ENCODE results near the gene COG3. TPM values are rescaled to one million over a fixed set of nuclear protein-coding genes. Genes with fewer than 3 reads are reported as not detected.

Gene COG3
- total RNA-seq, 4 donors from 2014 or later = 31.9 to 41.9 (median 33.4) TPM

DNA sequence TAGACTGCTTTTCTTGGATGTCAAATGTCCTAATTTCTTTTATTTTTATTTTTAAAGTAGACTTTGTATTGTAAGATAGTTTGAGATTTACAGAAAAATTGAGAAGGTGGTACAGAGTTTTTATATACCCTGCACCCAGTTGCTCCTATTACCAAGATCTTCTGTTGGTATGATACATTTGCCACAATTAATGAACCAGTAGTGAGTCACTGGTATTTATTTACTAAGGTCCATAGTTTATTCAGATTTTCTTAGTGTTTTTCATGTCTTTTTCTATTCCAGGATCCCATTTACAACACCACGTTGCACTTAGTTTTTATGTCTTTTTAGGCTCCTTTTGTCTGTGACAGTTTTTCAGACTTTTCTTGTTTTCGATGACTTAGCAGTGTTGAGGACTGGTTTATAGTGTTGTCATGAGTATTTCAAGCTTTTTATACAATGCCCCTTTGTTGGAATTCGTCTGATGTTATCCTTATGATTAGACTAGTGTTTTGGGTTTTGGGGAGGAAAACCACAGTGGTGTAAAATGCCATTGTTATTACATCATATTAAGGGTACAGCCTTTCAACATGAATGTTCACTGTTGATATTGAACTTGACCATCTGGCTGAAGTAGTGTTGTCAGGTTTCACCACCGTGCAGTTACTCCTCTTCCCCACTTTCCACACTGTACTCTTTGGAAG is 35.9 kb downstream of the COG3 start:
- TF ChIP-seq, protein P1, sequence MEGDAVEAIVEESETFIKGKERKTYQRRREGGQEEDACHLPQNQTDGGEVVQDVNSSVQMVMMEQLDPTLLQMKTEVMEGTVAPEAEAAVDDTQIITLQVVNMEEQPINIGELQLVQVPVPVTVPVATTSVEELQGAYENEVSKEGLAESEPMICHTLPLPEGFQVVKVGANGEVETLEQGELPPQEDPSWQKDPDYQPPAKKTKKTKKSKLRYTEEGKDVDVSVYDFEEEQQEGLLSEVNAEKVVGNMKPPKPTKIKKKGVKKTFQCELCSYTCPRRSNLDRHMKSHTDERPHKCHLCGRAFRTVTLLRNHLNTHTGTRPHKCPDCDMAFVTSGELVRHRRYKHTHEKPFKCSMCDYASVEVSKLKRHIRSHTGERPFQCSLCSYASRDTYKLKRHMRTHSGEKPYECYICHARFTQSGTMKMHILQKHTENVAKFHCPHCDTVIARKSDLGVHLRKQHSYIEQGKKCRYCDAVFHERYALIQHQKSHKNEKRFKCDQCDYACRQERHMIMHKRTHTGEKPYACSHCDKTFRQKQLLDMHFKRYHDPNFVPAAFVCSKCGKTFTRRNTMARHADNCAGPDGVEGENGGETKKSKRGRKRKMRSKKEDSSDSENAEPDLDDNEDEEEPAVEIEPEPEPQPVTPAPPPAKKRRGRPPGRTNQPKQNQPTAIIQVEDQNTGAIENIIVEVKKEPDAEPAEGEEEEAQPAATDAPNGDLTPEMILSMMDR (IDR thresholded peaks at IDR 0.05) = no peak
- intact Hi-C loops (cut with DNase I; ENCODE audit: low total_unique reads) = no loop called here
- WGBS, 2 donors = 63 to 64% methylated on average over 4 of the region's 4 CpGs
- H3K4me3 ChIP-seq (ENCODE audit: low read depth, poor library complexity, severe bottlenecking) = no peak overlapping the region
- DNase-seq (ENCODE audit: low spot score in 2 of 2) = no peak

DNA sequence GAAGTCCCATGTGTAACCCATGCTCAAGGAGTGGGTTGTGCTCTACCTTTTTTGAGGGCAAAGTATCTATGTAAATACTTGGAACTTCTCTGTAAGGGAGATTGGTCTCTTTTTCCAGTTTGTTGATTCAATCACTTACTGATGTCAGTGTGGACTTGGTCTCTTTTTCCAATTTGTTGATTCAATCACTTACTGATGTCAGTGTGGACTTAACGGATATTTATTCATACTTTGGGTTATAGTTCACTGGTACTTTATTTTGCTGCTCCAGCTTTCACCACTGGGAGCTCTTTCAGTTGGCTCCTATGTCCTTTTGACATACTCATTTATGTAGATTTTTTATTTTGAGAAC is 36.4 kb downstream of the COG3 start:
- H3K4me3 ChIP-seq (ENCODE audit: low read depth, poor library complexity, severe bottlenecking) = no peak overlapping the region
- whole genome bisulfite sequencing, 2 donors = 91 to 94% methylated on average over 1 of the region's 1 CpG
- no peak for TF ChIP-seq POLR2A (IDR thresholded peaks at IDR 0.05)
- TF ChIP-seq, protein P1 (IDR thresholded peaks at IDR 0.05) = no peak
- no peak for DNase-seq (ENCODE audit: low spot score in 2 of 2)
- intact Hi-C loops (cut with DNase I; ENCODE audit: low total_unique reads) = no loop called here

DNA sequence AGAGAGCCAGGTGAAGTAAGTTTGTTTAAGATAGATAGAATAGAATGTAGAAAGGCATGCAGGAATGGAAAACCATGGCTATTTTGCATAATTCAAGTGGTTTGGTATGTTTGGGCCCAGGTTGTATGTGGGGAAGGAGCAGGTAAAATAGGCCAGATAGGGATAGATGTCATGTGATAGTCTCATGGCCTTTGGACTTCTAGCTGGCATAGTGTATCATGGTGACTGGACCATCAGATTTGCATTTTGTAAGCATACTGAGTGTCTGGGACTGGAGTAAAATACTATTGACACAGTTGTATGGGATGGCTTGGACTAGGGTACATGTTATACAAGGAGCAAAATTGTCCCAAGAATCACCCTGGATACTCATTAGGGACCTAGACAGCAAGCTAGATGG is 38.9 kb downstream of the COG3 start:
- TF ChIP-seq, protein P1 (IDR thresholded peaks at IDR 0.05) = no peak
- TF ChIP-seq POLR2A (IDR thresholded peaks at IDR 0.05) = no peak
- DNase-seq (ENCODE audit: low spot score in 2 of 2) = no peak
- intact Hi-C loops (cut with DNase I; ENCODE audit: low total_unique reads) = no loop called here
- H3K4me3 ChIP-seq (ENCODE audit: low read depth, poor library complexity, severe bottlenecking) = no peak overlapping the region

DNA sequence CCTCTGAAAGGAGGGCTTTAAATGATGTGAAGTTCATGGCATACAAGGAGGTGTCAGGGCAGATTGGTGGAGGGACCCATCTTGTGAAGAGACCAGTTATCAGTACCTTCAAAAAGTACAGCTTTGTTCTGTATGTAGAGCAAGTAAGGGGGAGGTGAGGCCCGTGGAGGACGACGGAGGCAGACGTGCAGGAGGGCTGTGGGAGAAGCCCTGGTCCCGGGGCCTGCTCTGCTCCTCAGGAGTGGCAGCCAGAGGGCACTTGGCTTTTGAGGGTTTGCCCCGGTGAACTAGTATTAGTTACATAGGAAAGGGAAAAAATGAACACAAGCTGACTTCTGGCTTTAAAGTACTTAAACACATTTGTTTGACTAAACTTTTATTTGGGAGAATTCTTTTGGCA is 42.1 kb downstream of the COG3 start:
- DNase-seq (ENCODE audit: low spot score in 2 of 2) = no peak
- WGBS, 2 donors = 87 to 92% methylated on average over 6 of the region's 6 CpGs
- intact Hi-C loops (cut with DNase I; ENCODE audit: low total_unique reads) = no loop called here
- TF ChIP-seq, protein P1 (IDR thresholded peaks at IDR 0.05) = no peak
- no peak for TF ChIP-seq POLR2A (IDR thresholded peaks at IDR 0.05)
- no peak overlapping the region for H3K4me3 ChIP-seq (ENCODE audit: low read depth, poor library complexity, severe bottlenecking)

DNA sequence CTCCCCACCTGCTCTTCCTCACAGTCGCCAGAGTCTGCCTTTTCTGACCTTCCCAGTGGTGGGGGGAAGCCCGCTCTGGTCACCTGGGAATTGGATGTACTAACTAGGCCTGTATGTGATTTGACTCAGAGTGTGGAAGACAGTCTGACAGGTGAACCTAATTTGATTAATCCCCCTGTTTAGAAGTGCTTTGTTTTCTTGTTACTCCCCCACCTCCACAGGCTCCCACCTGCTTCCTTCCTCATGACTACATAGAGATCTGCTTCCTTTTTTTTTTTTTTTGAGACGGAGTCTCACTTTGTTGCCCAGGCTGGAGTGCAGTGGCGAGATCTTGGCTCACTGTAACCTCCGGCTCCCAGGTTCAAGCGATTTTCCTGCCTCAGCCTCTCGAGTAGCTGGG is 44.0 kb downstream of the COG3 start:
- 89% methylated on average over 7 of the region's 7 CpGs for WGBS, 2 donors
- no peak for DNase-seq (ENCODE audit: low spot score in 2 of 2)
- TF ChIP-seq POLR2A (IDR thresholded peaks at IDR 0.05) = no peak
- TF ChIP-seq, protein P1 (IDR thresholded peaks at IDR 0.05) = no peak

DNA sequence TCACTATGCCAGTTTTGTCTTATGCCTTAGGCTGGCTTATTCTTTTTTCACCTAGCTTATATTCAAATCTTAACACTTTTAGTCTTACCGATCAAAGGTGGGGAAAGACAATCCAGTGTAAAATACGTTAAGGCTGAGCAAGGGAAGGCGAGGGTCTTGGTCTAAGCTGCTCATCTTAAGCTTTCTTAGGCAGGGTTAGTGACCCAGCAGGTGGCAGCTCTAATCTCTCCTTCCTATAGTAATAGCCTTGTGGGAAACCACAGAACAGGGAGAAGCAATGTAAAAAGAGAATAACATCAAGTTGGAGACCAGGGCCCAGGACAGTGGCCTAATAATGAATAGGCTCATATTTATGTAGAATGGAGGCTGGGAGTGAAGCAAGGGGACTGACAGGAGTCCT is 45.9 kb downstream of the COG3 start:
- DNase-seq (ENCODE audit: low spot score in 2 of 2) = no peak
- no peak overlapping the region for H3K4me3 ChIP-seq (ENCODE audit: low read depth, poor library complexity, severe bottlenecking)
- 95 to 96% methylated on average over 3 of the region's 3 CpGs for WGBS, 2 donors
- TF ChIP-seq, protein P1 (IDR thresholded peaks at IDR 0.05) = no peak
- no peak for TF ChIP-seq POLR2A (IDR thresholded peaks at IDR 0.05)
- intact Hi-C loops (cut with DNase I; ENCODE audit: low total_unique reads) = no loop called here

More for the DNA sequence above, 44.0 kb downstream of the COG3 start:
- no peak overlapping the region for H3K4me3 ChIP-seq (ENCODE audit: low read depth, poor library complexity, severe bottlenecking)
- intact Hi-C loops (cut with DNase I; ENCODE audit: low total_unique reads) = no loop called here

All from lower leg skin (tissue), 4 donors.